A172 (cell line): Measurements from ENCODE around the gene MYO1A. TPM values are rescaled to one million over a fixed set of nuclear protein-coding genes. Genes with fewer than 3 reads are reported as not detected.
A peak's percentile ranks its signal among the peaks of the same experiment; 100 is the strongest.
"Not testable (repeated sequence)": the region's sequence is repeated elsewhere in the genome, so short reads cannot be mapped to it uniquely, and the experiment has no call there.

Experiments
- DNase-seq: peaks from one replicate; pipeline ENCODE4 v3.0.0-alpha.2; 2015; ENCODE audit warnings: low spot score
- total RNA-seq: library from RNA; depleted of rRNA; stranded (reverse); fragments of >200 nt; shearing (Covaris generic); gene quantifications from 2 replicates; pipeline ENCODE4 v1.2.3, GENCODE V29; 2014; rRNA removed

MYO1A gene
- total RNA-seq, 1 experiment from 2014 or later = not detected

GRCh38 chr12:56995201-56995929, 54.6 kb downstream of the MYO1A start:
- no peak for DNase-seq

GRCh38 chr12:56994231-56994746, 55.6 kb downstream of the MYO1A start:
- DNase-seq = no peak

DNA sequence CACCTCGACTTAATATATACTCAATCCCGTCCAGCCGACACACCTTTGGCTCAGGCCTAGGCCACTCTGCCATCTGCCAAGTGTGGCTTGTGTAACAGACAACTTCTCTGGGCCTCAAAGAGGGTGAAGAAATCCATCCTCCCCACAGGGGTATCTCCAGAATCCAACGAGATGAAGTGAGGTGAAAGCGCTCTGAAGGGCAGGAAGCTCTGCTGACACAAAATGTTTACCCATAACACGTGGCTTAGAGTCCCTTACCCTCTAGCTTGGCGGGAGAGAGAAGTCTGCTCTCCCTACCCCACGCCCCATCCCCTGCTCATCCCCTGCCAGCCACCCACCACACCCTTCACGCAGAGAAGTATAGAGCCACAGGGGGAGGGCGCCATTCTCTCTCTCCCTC, 56.6 kb downstream of the MYO1A start:
- DNase-seq = no peak

GRCh38 chr12:56991319-56992246, 58.3 kb downstream of the MYO1A start:
- DNase-seq = peak; percentile 38

DNA sequence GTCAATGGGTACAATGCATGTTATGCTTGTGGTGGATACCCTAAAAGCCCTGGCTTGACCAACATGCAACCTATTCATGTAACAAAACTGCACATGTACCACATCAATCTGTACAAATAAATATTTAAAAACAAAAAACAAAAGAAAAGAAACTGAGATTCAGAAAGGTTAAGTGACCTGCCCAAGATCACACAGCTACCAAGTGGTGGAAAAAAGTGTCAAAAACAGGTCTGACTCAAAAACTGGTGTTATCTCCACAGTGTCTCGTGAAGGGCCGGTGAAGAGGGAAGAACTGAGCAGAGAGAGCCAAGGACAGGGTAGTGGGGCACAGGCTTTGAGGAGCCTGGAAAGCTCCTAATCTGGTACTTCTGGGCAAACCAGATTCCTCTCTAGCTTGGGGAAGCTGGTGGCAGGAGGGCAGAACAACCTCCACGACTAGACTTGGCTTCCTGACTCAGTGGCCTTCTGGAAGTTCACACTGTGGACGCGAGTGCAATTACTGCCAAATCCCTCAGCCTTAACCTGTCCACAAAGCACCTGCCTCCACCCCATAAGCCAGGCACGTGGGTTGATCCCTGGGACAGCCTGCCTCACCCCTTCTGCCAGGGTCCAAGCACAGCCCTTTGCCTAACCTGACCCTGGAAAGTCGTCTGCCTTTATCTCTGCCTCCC, 59.1 kb downstream of the MYO1A start:
- no peak for DNase-seq

GRCh38 chr12:56989861-56990610, 59.9 kb downstream of the MYO1A start:
- no peak for DNase-seq

DNA sequence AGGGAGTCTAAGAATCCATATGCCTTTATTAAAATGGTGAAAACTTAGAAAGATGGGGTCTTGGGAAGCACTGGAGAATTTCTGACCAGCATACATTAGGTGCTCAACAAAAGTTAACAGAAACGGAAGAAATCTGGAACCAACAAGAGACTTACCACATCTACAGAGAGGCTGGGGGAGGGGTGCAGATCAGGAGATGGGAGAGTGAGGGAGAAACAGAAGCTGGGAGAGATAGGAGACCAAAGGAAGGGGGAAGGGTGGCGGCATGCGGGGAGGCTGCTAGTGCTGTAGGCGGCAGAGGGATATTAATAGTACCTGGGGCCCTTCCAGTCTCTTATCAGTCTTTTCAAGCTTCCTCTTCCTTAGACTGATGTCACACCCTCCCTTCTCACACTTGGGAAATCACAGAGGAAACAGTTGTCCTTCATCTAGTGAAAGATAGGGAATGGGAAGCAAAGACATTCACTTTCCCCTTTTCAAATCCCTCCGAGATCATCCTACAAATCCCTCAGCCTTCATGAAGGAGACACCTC, 61.7 kb downstream of the MYO1A start:
- DNase-seq = peak; percentile 80

DNA sequence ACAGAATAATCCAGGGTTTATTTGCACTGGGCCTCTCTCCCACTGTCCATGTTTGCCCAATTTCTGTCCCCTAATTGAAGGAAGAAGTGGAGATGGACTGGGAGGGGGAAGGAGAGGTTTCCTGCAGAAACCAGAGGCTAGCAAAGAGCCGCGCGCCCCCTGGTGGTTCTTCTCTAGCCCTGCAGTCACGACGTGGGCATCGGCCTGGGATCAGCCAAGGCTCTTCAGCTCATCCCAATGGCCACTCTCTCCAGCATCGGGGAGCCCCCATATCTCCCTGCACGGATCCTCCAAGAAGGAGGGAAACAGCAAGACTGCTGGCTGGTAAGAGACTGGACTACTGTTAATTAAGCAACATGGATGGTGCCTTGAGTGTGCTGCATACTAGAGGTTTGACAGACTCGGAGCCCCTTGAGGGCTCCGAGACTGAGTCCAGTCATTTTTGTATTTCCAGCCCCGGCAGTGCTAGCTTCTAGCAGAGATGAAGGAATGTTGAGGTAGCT, 62.3 kb downstream of the MYO1A start:
- peak; percentile 79 for DNase-seq

- no peak for DNase-seq
These were observed 62.9 kb downstream of the MYO1A start for GRCh38 chr12:56987011-56987410.

GRCh38 chr12:56985714-56986113, 64.2 kb downstream of the MYO1A start:
- DNase-seq = peak; percentile 78

DNA sequence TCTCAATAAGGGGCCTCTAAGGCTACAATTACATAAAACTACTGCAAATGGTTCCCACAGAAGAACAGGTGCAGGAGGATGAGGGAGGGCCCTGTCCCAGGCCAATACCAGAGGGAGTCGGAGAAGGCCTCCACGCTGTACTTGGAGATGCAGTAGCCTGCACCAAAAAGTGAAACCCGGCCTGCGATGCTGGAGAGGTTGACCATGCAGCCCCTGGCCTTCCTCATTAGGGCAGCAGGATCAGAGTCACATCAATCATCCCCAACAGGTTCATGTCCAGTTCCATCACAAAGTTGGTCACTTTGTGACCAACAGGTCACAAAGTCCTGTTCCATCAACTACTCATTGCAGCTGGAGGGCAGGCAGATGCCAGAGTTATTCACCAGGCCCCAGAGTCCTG, 66.5 kb downstream of the MYO1A start:
- no peak for DNase-seq

DNA sequence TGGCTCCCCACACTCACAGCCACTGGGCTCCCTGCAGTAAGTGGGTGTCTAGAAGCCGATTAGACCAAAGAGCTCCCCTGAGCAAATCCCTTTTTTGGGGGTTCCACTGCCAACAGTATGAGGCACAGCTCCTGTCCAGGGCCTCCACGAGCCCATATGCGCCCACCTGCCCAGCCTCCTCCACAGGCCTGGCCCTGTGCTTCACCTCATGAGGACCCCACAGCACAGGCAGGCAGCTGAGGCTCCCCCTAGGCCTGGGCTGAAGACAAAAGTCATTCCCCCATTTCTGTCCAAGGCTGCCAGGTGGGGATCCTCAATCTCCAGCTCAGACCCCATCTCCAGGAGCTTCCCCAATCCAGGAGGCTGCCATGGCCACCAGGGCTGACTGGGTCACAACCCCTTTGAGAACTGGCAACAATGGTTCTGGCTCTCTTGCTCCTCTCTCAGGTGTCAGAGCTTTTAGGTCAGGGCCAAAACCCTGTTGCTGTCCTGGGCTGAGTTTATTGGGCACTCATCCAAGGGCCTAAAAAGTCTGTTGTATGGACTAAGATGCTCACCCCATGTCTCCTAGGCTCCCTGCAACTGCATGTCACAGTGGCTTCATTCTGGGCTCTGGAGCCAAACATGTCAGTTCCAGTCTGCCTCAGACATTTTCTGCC, 67.2 kb downstream of the MYO1A start:
- DNase-seq = not testable (repeated sequence)

DNA sequence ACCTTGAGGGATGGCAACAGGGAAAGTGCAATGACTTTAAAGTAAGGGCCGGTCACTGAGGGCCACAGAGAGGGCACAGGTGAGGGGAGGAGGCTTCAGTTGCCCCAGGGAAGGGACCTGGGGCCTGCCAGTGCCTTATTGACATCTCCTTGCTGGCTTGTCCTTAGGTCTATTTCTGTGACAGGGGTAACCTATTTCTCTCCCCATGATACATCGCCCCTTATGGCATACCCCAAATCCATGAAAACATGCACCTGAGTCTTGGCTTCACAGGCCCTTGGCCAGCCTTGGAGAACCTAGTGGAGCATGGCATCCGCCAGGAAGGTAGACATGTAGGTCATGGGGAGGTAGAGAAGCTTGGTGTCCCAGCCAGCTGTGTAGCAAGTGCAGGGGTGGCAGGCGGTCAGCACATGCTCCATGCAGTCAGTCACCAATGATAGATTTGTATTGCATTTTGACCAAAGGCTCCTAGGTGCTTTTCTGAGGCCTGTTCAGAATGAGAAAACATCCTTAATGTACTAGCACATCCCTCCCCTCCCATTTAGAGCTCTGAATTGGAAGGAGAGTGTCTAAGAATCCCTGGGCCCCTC, 68.9 kb downstream of the MYO1A start:
- no peak for DNase-seq

DNA sequence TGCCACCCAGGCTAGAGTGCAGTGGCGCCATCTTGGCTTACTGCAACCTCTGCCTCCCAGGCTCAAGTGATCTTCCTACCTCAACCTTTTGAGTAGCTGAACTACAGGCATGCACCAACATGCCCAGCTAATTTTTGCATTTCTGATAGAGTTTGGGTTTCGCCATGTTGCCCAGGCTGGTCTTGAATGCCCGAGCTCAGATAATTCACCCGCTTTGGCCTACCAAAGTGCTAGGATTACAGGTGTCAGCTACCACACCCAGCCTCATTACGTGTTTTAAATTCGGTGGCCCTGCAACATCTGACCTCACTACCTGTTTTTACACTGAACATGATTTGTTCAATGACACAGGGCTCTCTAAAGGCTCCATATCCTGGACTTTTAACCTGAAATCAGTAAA, 69.7 kb downstream of the MYO1A start:
- DNase-seq = no peak

- DNase-seq = no peak
These were observed 70.3 kb downstream of the MYO1A start for GRCh38 chr12:56979628-56980027.

Other genes starting within 250 kb of the MYO1A start
- 0.12 TPM in 1 of 2 replicates, not detected in the other for gene SDR9C7, start 115.7 kb downstream of the MYO1A start, total RNA-seq
- not detected in 2 replicates for gene RDH16, start 92.5 kb downstream of the MYO1A start, total RNA-seq
- 3.7 and 4.7 TPM in 2 replicates for gene ZBTB39, start 43.6 kb downstream of the MYO1A start, total RNA-seq
- gene TAC3, start 33.6 kb downstream of the MYO1A start, total RNA-seq = not detected in 2 replicates
- gene NEMP1, start 28.7 kb upstream of the MYO1A start, total RNA-seq = 26.3 and 28.0 TPM in 2 replicates
- 18.9 and 22.4 TPM in 2 replicates for gene NAB2, start 39.0 kb upstream of the MYO1A start, total RNA-seq
- gene STAT6, start 61.2 kb upstream of the MYO1A start, total RNA-seq = 15.2 and 18.4 TPM in 2 replicates
- 34.1 and 35.5 TPM in 2 replicates for gene LRP1, start 78.4 kb upstream of the MYO1A start, total RNA-seq
- gene LRP1-AS, start 97.5 kb upstream of the MYO1A start, total RNA-seq = not detected in 2 replicates
- 5.3 and 5.8 TPM in 2 replicates for gene NXPH4, start 166.7 kb upstream of the MYO1A start, total RNA-seq
- gene SHMT2, start 179.6 kb upstream of the MYO1A start, total RNA-seq = 208 and 223 TPM in 2 replicates
- gene STAC3, start 201.1 kb upstream of the MYO1A start, total RNA-seq = 0.59 and 0.89 TPM in 2 replicates